H9 (cell line): ENCODE data around the gene SAG. TPM values are rescaled to one million over a fixed set of nuclear protein-coding genes. Genes with fewer than 3 reads are reported as not detected.

Experiments used
- DNase-seq: peaks from one replicate; pipeline ENCODE4 v3.0.0-alpha.2; 2017
- H2AFZ ChIP-seq: one replicate; pipeline ENCODE4 v1.6.1; 2013; ENCODE audit warnings: mild to moderate bottlenecking, low read length, control low read depth, moderate library complexity
- H2AK5ac ChIP-seq: 2 replicates; pipeline ENCODE4 v1.6.1; 2013; ENCODE audit warnings: low read length, control low read depth, mixed read lengths; ENCODE audit not compliant: insufficient read length
- H2BK120ac ChIP-seq: one replicate; pipeline ENCODE4 v1.6.1; 2013; ENCODE audit warnings: low read depth, mild to moderate bottlenecking, low read length, control low read depth, inconsistent platforms; ENCODE audit not compliant: poor library complexity, severe bottlenecking
- H2BK12ac ChIP-seq: 2 replicates; pipeline ENCODE4 v1.6.1; 2013; ENCODE audit warnings: low read length, control low read depth, mixed read lengths, low read depth; ENCODE audit not compliant: insufficient read length
- H2BK15ac ChIP-seq: 2 replicates; pipeline ENCODE4 v1.6.1; 2013; ENCODE audit warnings: low read depth, low read length, control low read depth
- H2BK20ac ChIP-seq: one replicate; pipeline ENCODE4 v1.6.1; 2013; ENCODE audit warnings: low read depth, mild to moderate bottlenecking, low read length, control low read depth, inconsistent platforms; ENCODE audit not compliant: poor library complexity, severe bottlenecking
- H2BK5ac ChIP-seq: 2 replicates; pipeline ENCODE4 v1.6.1; 2013; ENCODE audit warnings: low read length, control low read depth, mixed read lengths; ENCODE audit not compliant: insufficient read length
- H3K14ac ChIP-seq: 2 replicates; pipeline ENCODE4 v1.6.1; 2013; ENCODE audit warnings: low read length, control low read depth; ENCODE audit not compliant: insufficient read depth
- H3K18ac ChIP-seq: 2 replicates; pipeline ENCODE4 v1.6.1; 2013; ENCODE audit warnings: low read depth, mild to moderate bottlenecking, mixed read lengths, low read length, control low read depth; ENCODE audit not compliant: insufficient read length
- H3K23ac ChIP-seq: 2 replicates; pipeline ENCODE4 v1.6.1; 2013; ENCODE audit warnings: low read length, control low read depth, mixed read lengths, low read depth; ENCODE audit not compliant: insufficient read length
- H3K23me2 ChIP-seq: 2 replicates; pipeline ENCODE4 v1.6.1; 2013; ENCODE audit warnings: low read depth, mild to moderate bottlenecking, mixed read lengths, low read length, control low read depth; ENCODE audit not compliant: insufficient read length, poor library complexity, severe bottlenecking
- H3K27ac ChIP-seq: 2 replicates; pipeline ENCODE4 v1.5.1; 2013; ENCODE audit warnings: low read length, control low read depth, mixed read lengths, low read depth; ENCODE audit not compliant: insufficient read length
- H3K27me3 ChIP-seq: 2 replicates; pipeline ENCODE4 v1.6.1; 2013; ENCODE audit warnings: low read length, control low read depth, inconsistent platforms; ENCODE audit not compliant: insufficient read depth
- H3K4ac ChIP-seq: 2 replicates; pipeline ENCODE4 v1.6.1; 2013; ENCODE audit warnings: low read depth, mild to moderate bottlenecking, control low read depth, inconsistent platforms, low read length, moderate library complexity
- H3K4me1 ChIP-seq: 2 replicates; pipeline ENCODE4 v1.6.1; 2013; ENCODE audit warnings: low read length, control low read depth, inconsistent platforms; ENCODE audit not compliant: insufficient read depth
- H3K4me2 ChIP-seq: 2 replicates; pipeline ENCODE4 v1.6.1; 2013; ENCODE audit warnings: low read length, control low read depth, mixed read lengths; ENCODE audit not compliant: insufficient read length, insufficient read depth
- H3K56ac ChIP-seq: 2 replicates; pipeline ENCODE4 v1.6.1; 2013; ENCODE audit warnings: low read depth, mild to moderate bottlenecking, mixed read lengths, low read length, control low read depth; ENCODE audit not compliant: insufficient read length
- H3K79me1 ChIP-seq: 2 replicates; pipeline ENCODE4 v1.6.1; 2013; ENCODE audit warnings: low read depth, mild to moderate bottlenecking, moderate library complexity, low read length, control low read depth, inconsistent platforms; ENCODE audit not compliant: insufficient read depth, poor library complexity, severe bottlenecking
- H3K79me2 ChIP-seq: 2 replicates; pipeline ENCODE4 v1.6.1; 2013; ENCODE audit warnings: low read length, control low read depth, inconsistent platforms; ENCODE audit not compliant: insufficient read depth
- H3K9ac ChIP-seq: 2 replicates; pipeline ENCODE4 v1.6.1; 2013; ENCODE audit warnings: low read length, control low read depth, mixed read lengths; ENCODE audit not compliant: insufficient read length; ENCODE audit errors: extremely low read depth
- H3K9me3 ChIP-seq: one replicate; pipeline ENCODE4 v1.6.1; 2013; ENCODE audit warnings: low read depth, low read length, inconsistent platforms; ENCODE audit not compliant: control insufficient read depth
- H3T11ph ChIP-seq: one replicate; pipeline ENCODE4 v1.6.1; 2013; ENCODE audit warnings: mild to moderate bottlenecking, low read length, control low read depth, inconsistent platforms
- H4K20me1 ChIP-seq: one replicate; pipeline ENCODE4 v1.6.1; 2013; ENCODE audit not compliant: control insufficient read depth, insufficient read length, insufficient read depth
- H4K5ac ChIP-seq: 2 replicates; pipeline ENCODE4 v1.6.1; 2013; ENCODE audit warnings: low read depth, mild to moderate bottlenecking, mixed read lengths, low read length, control low read depth; ENCODE audit not compliant: insufficient read length
- H4K8ac ChIP-seq: replicated peaks from 2 replicates; pipeline ENCODE4 v1.6.1; 2013; ENCODE audit warnings: low read length, control low read depth, mixed read lengths, low read depth; ENCODE audit not compliant: insufficient read length
- H4K91ac ChIP-seq: 2 replicates; pipeline ENCODE4 v1.6.1; 2013; ENCODE audit warnings: low read depth, mild to moderate bottlenecking, moderate library complexity, mixed read lengths, low read length, control low read depth; ENCODE audit not compliant: insufficient read length
- H3K27ac Mint-ChIP-seq, 3 experiments: 2 replicates in 2 of 3; 3 replicates in 1 of 3; pipeline ENCODE4 v1.8.0; 2020 to 2021; ENCODE audit warnings: mixed read lengths in 3 of 3, mild to moderate bottlenecking in 1 of 3, moderate library complexity in 1 of 3
- H3K27me3 Mint-ChIP-seq: 2 replicates; pipeline ENCODE4 v1.8.0; 2021; ENCODE audit warnings: low read depth, mild to moderate bottlenecking, moderate library complexity, mixed read lengths
- H3K36me3 Mint-ChIP-seq, 3 experiments: 2 replicates in 2 of 3; 3 replicates in 1 of 3; pipeline ENCODE4 v1.8.0; 2020 to 2021; ENCODE audit warnings: low read depth in 3 of 3, mixed read lengths in 3 of 3; ENCODE audit not compliant: insufficient read depth in 1 of 3
- H3K4me1 Mint-ChIP-seq, 2 experiments: 2 replicates each; pipeline ENCODE4 v1.8.0; 2020; ENCODE audit warnings: mixed read lengths in 2 of 2
- H3K4me3 Mint-ChIP-seq, 2 experiments: 2 replicates in 1 of 2; 3 replicates in 1 of 2; pipeline ENCODE4 v1.8.0; 2020 to 2021; ENCODE audit warnings: mild to moderate bottlenecking in 2 of 2, mixed read lengths in 2 of 2, moderate library complexity in 1 of 2
- H3K9me3 Mint-ChIP-seq, 2 experiments: 2 replicates in 1 of 2; 3 replicates in 1 of 2; pipeline ENCODE4 v1.8.0; 2020; ENCODE audit warnings: mild to moderate bottlenecking in 2 of 2, mixed read lengths in 2 of 2, moderate library complexity in 1 of 2
- WGBS: extraction: QIAGEN DNeasy Blood & Tissue Kit; methylation state at CpG from one replicate; pipeline ENCODE4 v1.1.7; 2013; ENCODE audit warnings: missing lambda C conversion rate, low lambda C conversion rate, mixed read lengths; ENCODE audit not compliant: insufficient read length; ENCODE audit errors: extremely low coverage; 5-methylcytosine and 5-hydroxymethylcytosine counted together
- total RNA-seq: library from RNA; stranded (reverse); gene quantifications from 2 replicates; pipeline ENCODE4 v1.2.1, GENCODE V29; 2021
- TF ChIP-seq, protein P1 (sequence below): fragments of 200-600 bp; sonication (generic); conservative IDR thresholded peaks from 3 replicates; pipeline ENCODE4 v1.8.0; 2021; ENCODE audit warnings: antibody characterized with exemption, mild to moderate bottlenecking

Gene SAG
- total RNA-seq, 1 experiment from 2014 or later = not detected

DNA sequence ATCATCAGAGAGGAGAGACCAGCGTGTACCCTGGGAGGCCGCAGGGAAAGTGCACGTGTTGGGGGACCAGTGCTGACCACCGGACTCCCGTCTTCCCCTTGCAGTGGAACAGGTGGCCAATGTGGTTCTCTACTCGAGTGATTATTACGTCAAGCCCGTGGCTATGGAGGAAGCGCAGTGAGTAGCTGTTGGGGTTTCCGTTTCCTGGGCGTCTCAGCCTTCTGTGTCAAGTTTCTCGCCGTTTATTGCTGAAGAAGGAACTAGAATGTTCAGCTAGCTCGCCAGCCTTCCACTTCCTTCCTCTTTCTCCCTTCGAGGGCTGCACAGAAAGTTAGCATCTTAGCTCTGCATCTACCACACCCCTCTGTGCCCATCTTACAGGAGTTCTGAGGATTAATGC is 23.9 kb downstream of the SAG start:
- H4K20me1 ChIP-seq = peaks cover 2% of the 10 kb centered on the region
- H3K4me1 Mint-ChIP-seq = peaks cover 14 to 15% of the 10 kb centered on the region in 2 experiments

More for the DNA sequence above, 23.9 kb downstream of the SAG start:
- no peaks in the 10 kb centered on the region for H3K9me3 ChIP-seq
- no peak overlapping the region for H2BK5ac ChIP-seq
- Mint-ChIP-seq H3K27ac (no peak overlapping the region), H3K27me3 (peaks cover 100% of the 10 kb centered on the region), H3K36me3 (no peaks in the 10 kb centered on the region; a peak in 2 of 7 replicates), H3K9me3 (no peaks in the 10 kb centered on the region; a peak in 1 of 5 replicates), H3K4me3 (no peak overlapping the region)
- H4K91ac ChIP-seq = no peak overlapping the region
- no peak overlapping the region for H2BK15ac ChIP-seq
- no peak overlapping the region for H4K5ac ChIP-seq
- no peak overlapping the region for H3K14ac ChIP-seq
- no peak overlapping the region for H2AFZ ChIP-seq
- no peaks in the 10 kb centered on the region for H3K79me1 ChIP-seq
- H3K9ac ChIP-seq = no peak overlapping the region
- no peak overlapping the region for H4K8ac ChIP-seq
- no peak overlapping the region for H3K18ac ChIP-seq
- no peak overlapping the region for H3T11ph ChIP-seq
- H3K4me2 ChIP-seq = no peak overlapping the region
- H3K23ac ChIP-seq = no peak overlapping the region
- H2BK120ac ChIP-seq = no peak overlapping the region
- H3K56ac ChIP-seq = no peak overlapping the region
- TF ChIP-seq, protein P1, sequence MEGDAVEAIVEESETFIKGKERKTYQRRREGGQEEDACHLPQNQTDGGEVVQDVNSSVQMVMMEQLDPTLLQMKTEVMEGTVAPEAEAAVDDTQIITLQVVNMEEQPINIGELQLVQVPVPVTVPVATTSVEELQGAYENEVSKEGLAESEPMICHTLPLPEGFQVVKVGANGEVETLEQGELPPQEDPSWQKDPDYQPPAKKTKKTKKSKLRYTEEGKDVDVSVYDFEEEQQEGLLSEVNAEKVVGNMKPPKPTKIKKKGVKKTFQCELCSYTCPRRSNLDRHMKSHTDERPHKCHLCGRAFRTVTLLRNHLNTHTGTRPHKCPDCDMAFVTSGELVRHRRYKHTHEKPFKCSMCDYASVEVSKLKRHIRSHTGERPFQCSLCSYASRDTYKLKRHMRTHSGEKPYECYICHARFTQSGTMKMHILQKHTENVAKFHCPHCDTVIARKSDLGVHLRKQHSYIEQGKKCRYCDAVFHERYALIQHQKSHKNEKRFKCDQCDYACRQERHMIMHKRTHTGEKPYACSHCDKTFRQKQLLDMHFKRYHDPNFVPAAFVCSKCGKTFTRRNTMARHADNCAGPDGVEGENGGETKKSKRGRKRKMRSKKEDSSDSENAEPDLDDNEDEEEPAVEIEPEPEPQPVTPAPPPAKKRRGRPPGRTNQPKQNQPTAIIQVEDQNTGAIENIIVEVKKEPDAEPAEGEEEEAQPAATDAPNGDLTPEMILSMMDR = no peak
- no peak overlapping the region for H2BK20ac ChIP-seq
- no peaks in the 10 kb centered on the region for H3K23me2 ChIP-seq
- H2AK5ac ChIP-seq = no peak overlapping the region
- no peaks in the 10 kb centered on the region; the same call in 1 of the 2 replicates for H3K27me3 ChIP-seq
- no peak overlapping the region for H3K4ac ChIP-seq
- H3K27ac ChIP-seq = no peak overlapping the region
- peaks cover 2% of the 10 kb centered on the region; the same call in 1 of the 2 replicates for H3K4me1 ChIP-seq
- no peak overlapping the region for H2BK12ac ChIP-seq
- DNase-seq = no peak
- no peaks in the 10 kb centered on the region for H3K79me2 ChIP-seq
- WGBS = no CpG with 5 or more reads among the region's 15 CpGs
